Raji (cell line): ENCODE data around the gene RBBP5.

Source experiments
- POLR2A ChIP-seq: IDR thresholded peaks from 2 replicates; pipeline ENCODE4 v1.6.1; 2011; ENCODE audit warnings: low read depth, low read length, control low read depth; ENCODE audit not compliant: insufficient read depth

The RBBP5 gene

GRCh38 chr1:205041001-205041715 lies 80.6 kb downstream of the RBBP5 start:
- TF ChIP-seq POLR2A, result no peak

- TF ChIP-seq POLR2A, result no peak
Observed at GRCh38 chr1:205038132-205038786, 83.5 kb downstream of the RBBP5 start.

GRCh38 chr1:205037539-205037938 lies 84.2 kb downstream of the RBBP5 start:
- TF ChIP-seq POLR2A, result no peak
